K562 (cell line): ENCODE data around the gene EML1. TPM values are rescaled to one million over a fixed set of nuclear protein-coding genes. Genes with fewer than 3 reads are reported as not detected.

ENCODE experiments used
- ATAC-seq: fragments of 200-7000 bp; cut with Tn5 transposase; 3 replicates; pipeline ENCODE4 v1.9.1; 2020; ENCODE audit warnings: moderate library complexity
- BruUV-seq: library from RNA; stranded (reverse); fragments of 400-500 nt; replicated peaks from 2 replicates; lab custom pipeline; 2021; lab: Mats Ljungman, UMichigan
- CTCF ChIA-PET: fragments of 300-600 bp; formaldehyde crosslinking; extraction: SDS; loops from one replicate; lab custom pipeline; 2021; ENCODE audit warnings: low intra/inter-chr PET ratio; lab: Yijun Ruan, JAX
- POLR2A ChIA-PET: fragments of 300-600, 350-650 bp; sonication (Branson Sonifier 250); formaldehyde crosslinking; extraction: SDS; loops from one replicate; lab custom pipeline; 2021; ENCODE audit warnings: antibody characterized with exemption, inconsistent platforms; lab: Yijun Ruan, JAX
- DNase-seq, 4 experiments: peaks; one replicate each; pipeline versions ENCODE4 v3.0.0 to v3.0.0-alpha.2; 2011 to 2018; ENCODE audit warnings: low spot score in 3 of 4, mixed read lengths in 3 of 4; ENCODE audit errors: extremely low read depth in 1 of 4
- FAIRE-seq: peaks from 2 replicates; lab custom pipeline; 2011; peaks lifted over from hg19 to GRCh38; lab: Jason Lieb, UNC
- H2AFZ ChIP-seq: 2 replicates; pipeline ENCODE4 v1.6.0; 2011; ENCODE audit warnings: low read depth, low read length, control low read depth, inconsistent platforms
- H3K27ac ChIP-seq: fragments of 200-600 bp; 3 replicates; pipeline ENCODE4 v1.8.0; 2011; ENCODE audit warnings: low read depth, mild to moderate bottlenecking, control low read depth, inconsistent platforms, low read length, moderate library complexity, mixed read lengths; ENCODE audit errors: extremely low read depth
- H3K27me3 ChIP-seq, 2 experiments: fragments of 300-600 bp in 1 of 2; 2 replicates in 1 of 2; 3 replicates in 1 of 2; pipeline versions ENCODE4 v1.6.0 to v1.8.0; 2011; ENCODE audit warnings: inconsistent platforms in 2 of 2, low read length in 2 of 2, mild to moderate bottlenecking in 1 of 2, mixed read lengths in 1 of 2, moderate library complexity in 1 of 2; ENCODE audit not compliant: control insufficient read depth in 2 of 2, insufficient read depth in 2 of 2
- H3K36me3 ChIP-seq: fragments of 300-600 bp; 3 replicates; pipeline ENCODE4 v1.8.0; 2011; ENCODE audit warnings: mild to moderate bottlenecking, low read length, inconsistent platforms; ENCODE audit not compliant: control insufficient read depth, insufficient read depth
- H3K4me1 ChIP-seq, 2 experiments: fragments of 200-600 bp in 1 of 2; replicated peaks in 1 of 2; 2 replicates in 1 of 2; 3 replicates in 1 of 2; pipeline versions ENCODE4 v1.5.1 to v1.8.0; 2011; ENCODE audit warnings: inconsistent platforms in 2 of 2, low read length in 2 of 2, mild to moderate bottlenecking in 1 of 2, mixed read lengths in 1 of 2, moderate library complexity in 1 of 2; ENCODE audit not compliant: control insufficient read depth in 2 of 2, insufficient read depth in 2 of 2
- H3K4me2 ChIP-seq: 2 replicates; pipeline ENCODE4 v1.6.1; 2011; ENCODE audit warnings: low read length, control low read depth, inconsistent platforms, mixed read lengths; ENCODE audit not compliant: insufficient read depth
- H3K4me3 ChIP-seq: fragments of 200-600 bp; sonication (generic), shearing (Covaris generic); 2 replicates; pipeline ENCODE4 v1.5.1; 2016; ENCODE audit warnings: control low read depth, inconsistent platforms
- H3K79me2 ChIP-seq: fragments of 200-600 bp; 3 replicates; pipeline ENCODE4 v1.8.0; 2011; ENCODE audit warnings: low read length, inconsistent platforms; ENCODE audit not compliant: control insufficient read depth, insufficient read depth
- H3K9ac ChIP-seq, 2 experiments: 2 replicates each; pipeline versions ENCODE4 v1.6.0 to v1.6.1; 2011; ENCODE audit warnings: low read depth in 2 of 2, low read length in 2 of 2, control low read depth in 1 of 2, inconsistent platforms in 1 of 2, mild to moderate bottlenecking in 1 of 2, mixed read lengths in 1 of 2; ENCODE audit not compliant: insufficient read depth in 1 of 2
- H3K9me1 ChIP-seq: one replicate; pipeline ENCODE4 v1.6.0; 2011; ENCODE audit warnings: inconsistent platforms, mild to moderate bottlenecking, low read length, moderate library complexity; ENCODE audit not compliant: control insufficient read depth, insufficient read depth
- H3K9me3 ChIP-seq: replicated peaks from 2 replicates; pipeline ENCODE4 v1.5.1; 2011; ENCODE audit warnings: low read depth, low read length, inconsistent platforms; ENCODE audit not compliant: control insufficient read depth, insufficient read depth
- H4K20me1 ChIP-seq: replicated peaks from 2 replicates; pipeline ENCODE4 v1.6.1; 2011; ENCODE audit warnings: low read length, inconsistent platforms, mixed read lengths; ENCODE audit not compliant: control insufficient read depth, insufficient read depth
- BCL6 ChIP-seq: fragments of 250-450 bp; sonication (Bioruptor Pico); IDR thresholded peaks from 2 replicates; pipeline ENCODE4 v1.4.0; 2020
- CBX1 ChIP-seq: sonication (generic); IDR thresholded peaks from 2 replicates; pipeline ENCODE4 v1.6.1; 2016; ENCODE audit warnings: antibody characterized with exemption, low read depth, mild to moderate bottlenecking
- CCNT2 ChIP-seq: IDR thresholded peaks from 2 replicates; pipeline ENCODE4 v1.6.1; 2011; ENCODE audit warnings: borderline replicate concordance, low read depth, mild to moderate bottlenecking, moderate library complexity, mixed read lengths, low read length; ENCODE audit not compliant: insufficient read length; ENCODE audit errors: extremely low read depth
- DDX20 ChIP-seq: fragments of 450-650 bp; IDR thresholded peaks from 2 replicates; pipeline ENCODE4 v1.6.1; 2016; ENCODE audit warnings: missing genetic modification characterization, low read depth, mild to moderate bottlenecking, missing compliant biosample characterization, moderate library complexity
- GATAD2A ChIP-seq: fragments of 450-650 bp; IDR thresholded peaks from 2 replicates; pipeline ENCODE4 v1.6.1; 2017
- KAT7 ChIP-seq: sonication (generic); formaldehyde crosslinking; IDR thresholded peaks from 2 replicates; pipeline ENCODE4 v1.8.0; 2022; ENCODE audit warnings: missing genetic modification reagents, mild to moderate bottlenecking, borderline replicate concordance
- MAFG ChIP-seq: fragments of 450-650 bp; conservative IDR thresholded peaks from 2 replicates; pipeline ENCODE4 v1.6.1; 2016; ENCODE audit warnings: missing genetic modification characterization, missing compliant biosample characterization
- NFRKB ChIP-seq: fragments of 450-650 bp; IDR thresholded peaks from 2 replicates; pipeline ENCODE4 v1.6.1; 2016; ENCODE audit warnings: low read depth
- RAD21 ChIP-seq, 2 experiments: fragments of 250-450 bp in 1 of 2; fragments of 450-650 bp in 1 of 2; sonication (Bioruptor Pico) in 1 of 2; formaldehyde crosslinking in 1 of 2; IDR thresholded peaks in 1 of 2; conservative IDR thresholded peaks in 1 of 2; 2 replicates each; pipeline versions ENCODE4 v1.4.0 to v1.8.0; 2020 to 2022; ENCODE audit warnings: mild to moderate bottlenecking in 2 of 2, moderate library complexity in 1 of 2
- ZNF717 ChIP-seq: fragments of 250-450 bp; sonication (Bioruptor Pico); IDR thresholded peaks from 2 replicates; pipeline ENCODE4 v1.5.0; 2021
- WGBS: fragments of 100-300 bp; shearing (Covaris generic); methylation state at CpG from one replicate; pipeline ENCODE4 v1.1.6; 2016; ENCODE audit warnings: low coverage, mixed read lengths; ENCODE audit not compliant: insufficient coverage; ENCODE audit errors: missing lambda C conversion rate; 5-methylcytosine and 5-hydroxymethylcytosine counted together
- in situ Hi-C: fragments of 300-500 bp; cut with MboI; formaldehyde crosslinking; loops from 4 replicates; pipeline ENCODE4 v1.15.0; 2018; ENCODE audit warnings: inconsistent platforms, mixed read lengths
- intact Hi-C: fragments of 100-400 bp; cut with micrococcal nuclease; formaldehyde crosslinking; loops from 2 replicates; pipeline ENCODE4 v1.14.2; 2022
- polyA plus RNA-seq, 8 experiments: library from polyadenylated mRNA; depleted of rRNA in 4 of 8; stranded (reverse) in 5 of 8; unstranded in 3 of 8; fragments of >200 nt; fragmentation: Nextera tagmentation in 2 of 8; fragmentation: Illumina TruSeq in 1 of 8; extraction: Ambion mirVana in 2 of 8; extraction: Trizol in 1 of 8; gene quantifications; 2 replicates each; pipeline versions ENCODE4 v1.2.1 to v1.2.3, GENCODE V29; 2011 to 2014; ENCODE audit warnings: inconsistent platforms in 1 of 8, missing spikeins in 1 of 8
- total RNA-seq, 7 experiments: library from RNA; depleted of rRNA in 6 of 7; stranded (reverse); fragments of >200 nt in 6 of 7; fragmentation: Illumina TruSeq in 2 of 7; extraction: Trizol in 2 of 7; gene quantifications; 2 replicates each; pipeline versions ENCODE4 v1.2.1 to v1.2.3, GENCODE V29; 2011 to 2021; ENCODE audit warnings: low replicate concordance in 1 of 7
- TF ChIP-seq, protein P1 (sequence below), 2 experiments: fragments of 200-800 bp in 1 of 2; sonication (Bioruptor generic) in 1 of 2; sonication (generic) in 1 of 2; formaldehyde crosslinking in 1 of 2; IDR thresholded peaks in 1 of 2; conservative IDR thresholded peaks in 1 of 2; 2 replicates each; pipeline versions ENCODE4 v1.5.0 to v1.6.1; 2016 to 2020; ENCODE audit warnings: missing compliant biosample characterization in 1 of 2, missing genetic modification characterization in 1 of 2, missing genetic modification reagents in 1 of 2
- TF ChIP-seq, protein P2 (sequence below): fragments of 450-650 bp; formaldehyde crosslinking; IDR thresholded peaks from 2 replicates; pipeline ENCODE4 v1.4.0; 2020; ENCODE audit warnings: mild to moderate bottlenecking, mixed read lengths

Gene EML1
- total and polyA plus RNA-seq, 9 of the 15 experiments (the other 6 are each of a cell fraction or from before 2014, with no cell fraction given), result 0.01 to 0.35 (median 0.07) TPM; not detected in 2

DNA sequence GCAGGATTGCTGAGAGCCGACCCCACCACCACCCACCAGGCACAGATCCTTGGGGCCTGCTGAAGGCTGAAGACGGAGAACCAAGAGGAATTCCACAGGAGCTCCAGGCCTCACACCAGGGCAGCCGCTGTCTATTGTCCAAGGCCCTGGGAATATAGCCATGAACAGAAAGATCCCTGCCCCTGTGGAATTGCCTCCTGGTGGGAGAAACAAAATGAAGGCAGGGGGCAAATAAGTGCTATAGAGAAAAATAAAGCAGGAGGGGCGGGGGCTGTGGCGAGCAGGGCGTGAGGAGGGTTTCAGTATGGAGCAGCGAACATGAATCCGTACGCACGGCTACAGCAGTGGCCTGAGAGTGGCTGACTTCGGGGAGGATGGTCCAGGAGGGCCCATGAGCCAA, 96.1 kb downstream of the EML1 start:
- no peaks in the 10 kb centered on the region for H3K36me3 ChIP-seq
- intact Hi-C loops, result no loop called here
- WGBS, result 8% methylated on average over 9 of the region's 11 CpGs
- no peak overlapping the region for H3K27ac ChIP-seq
- CTCF ChIA-PET, result no interaction called here
- no peak overlapping the region for H2AFZ ChIP-seq
- H3K4me3 ChIP-seq, result no peak overlapping the region
- TF ChIP-seq MAFG (tag) (no peak), NFRKB (no peak), CBX1 (no peak), BCL6 (no peak), ZNF717 (no peak), GATAD2A (no peak), RAD21 (CRISPR knock-in tag; conservative IDR thresholded peaks at IDR 0.05 in 1 of 2, IDR thresholded peaks at IDR 0.05 in 1 of 2) (no peak), KAT7 (CRISPR knock-in tag) (no peak), CCNT2 (no peak), DDX20 (tag) (no peak)
- TF ChIP-seq, protein P1, sequence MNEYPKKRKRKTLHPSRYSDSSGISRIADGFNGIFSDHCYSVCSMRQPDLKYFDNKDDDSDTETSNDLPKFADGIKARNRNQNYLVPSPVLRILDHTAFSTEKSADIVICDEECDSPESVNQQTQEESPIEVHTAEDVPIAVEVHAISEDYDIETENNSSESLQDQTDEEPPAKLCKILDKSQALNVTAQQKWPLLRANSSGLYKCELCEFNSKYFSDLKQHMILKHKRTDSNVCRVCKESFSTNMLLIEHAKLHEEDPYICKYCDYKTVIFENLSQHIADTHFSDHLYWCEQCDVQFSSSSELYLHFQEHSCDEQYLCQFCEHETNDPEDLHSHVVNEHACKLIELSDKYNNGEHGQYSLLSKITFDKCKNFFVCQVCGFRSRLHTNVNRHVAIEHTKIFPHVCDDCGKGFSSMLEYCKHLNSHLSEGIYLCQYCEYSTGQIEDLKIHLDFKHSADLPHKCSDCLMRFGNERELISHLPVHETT (CRISPR knock-in tag; conservative IDR thresholded peaks at IDR 0.05 in 1 of 2, IDR thresholded peaks at IDR 0.05 in 1 of 2), result no peak
- TF ChIP-seq, protein P2, sequence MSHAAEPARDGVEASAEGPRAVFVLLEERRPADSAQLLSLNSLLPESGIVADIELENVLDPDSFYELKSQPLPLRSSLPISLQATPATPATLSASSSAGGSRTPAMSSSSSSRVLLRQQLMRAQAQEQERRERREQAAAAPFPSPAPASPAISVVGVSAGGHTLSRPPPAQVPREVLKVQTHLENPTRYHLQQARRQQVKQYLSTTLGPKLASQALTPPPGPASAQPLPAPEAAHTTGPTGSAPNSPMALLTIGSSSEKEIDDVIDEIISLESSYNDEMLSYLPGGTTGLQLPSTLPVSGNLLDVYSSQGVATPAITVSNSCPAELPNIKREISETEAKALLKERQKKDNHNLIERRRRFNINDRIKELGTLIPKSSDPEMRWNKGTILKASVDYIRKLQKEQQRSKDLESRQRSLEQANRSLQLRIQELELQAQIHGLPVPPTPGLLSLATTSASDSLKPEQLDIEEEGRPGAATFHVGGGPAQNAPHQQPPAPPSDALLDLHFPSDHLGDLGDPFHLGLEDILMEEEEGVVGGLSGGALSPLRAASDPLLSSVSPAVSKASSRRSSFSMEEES (CRISPR knock-in tag), result no peak
- TF ChIP-seq, all 486 proteins: peak for 0
- Histone ChIP-seq H3K4me1 (no peaks in the 10 kb centered on the region), H3K79me2 (no peaks in the 10 kb centered on the region), H3K9me1 (no peaks in the 10 kb centered on the region), H3K27me3 (peaks cover 10 to 51% of the 10 kb centered on the region in 2 experiments), H3K9ac (no peak overlapping the region), H4K20me1 (no peaks in the 10 kb centered on the region), H3K9me3 (no peaks in the 10 kb centered on the region), H3K4me2 (no peak overlapping the region)
- no TSS peak for BruUV-seq
- no peak for ATAC-seq
- in situ Hi-C loops, result loop anchor here (10.0 to 25.0 kb wide), 3 partner anchors 164 to 502 kb away; no protein-coding TSS in a partner anchor
- DNase-seq, result no peak
- POLR2A ChIA-PET, result no interaction called here
- no peak for FAIRE-seq
